GM06990 (cell line): ENCODE results near the gene PTPRO.
"Not testable (repeated sequence)": the region's sequence is repeated elsewhere in the genome, so short reads cannot be mapped to it uniquely, and the experiment has no call there.

Experiments
- DNase-seq: peaks from one replicate; pipeline ENCODE4 v3.0.0-alpha.2; 2011; ENCODE audit not compliant: insufficient read length; ENCODE audit errors: extremely low read depth
- H3K27me3 ChIP-seq: replicated peaks from 2 replicates; pipeline ENCODE4 v1.6.0; 2011; ENCODE audit warnings: low read length; ENCODE audit not compliant: control insufficient read depth, insufficient read depth
- H3K36me3 ChIP-seq: 2 replicates; pipeline ENCODE4 v1.5.1; 2011; ENCODE audit warnings: low read length; ENCODE audit not compliant: control insufficient read depth, insufficient read depth
- H3K4me3 ChIP-seq: replicated peaks from 2 replicates; pipeline ENCODE4 v1.5.1; 2011; ENCODE audit warnings: low read depth, mild to moderate bottlenecking, control low read depth, low read length
- CTCF ChIP-seq: IDR thresholded peaks from 2 replicates; pipeline ENCODE4 v1.5.1; 2011; ENCODE audit warnings: low read length, control low read depth, mild to moderate bottlenecking, inconsistent platforms; ENCODE audit not compliant: insufficient read depth, poor library complexity, severe bottlenecking

The PTPRO gene

GRCh38 chr12:15605881-15606590 is 283.7 kb downstream of the PTPRO start:
- Histone ChIP-seq H3K4me3 (no peak overlapping the region), H3K36me3 (no peaks in the 10 kb centered on the region), H3K27me3 (no peaks in the 10 kb centered on the region)
- TF ChIP-seq CTCF, result no peak
- DNase-seq, result no peak

DNA sequence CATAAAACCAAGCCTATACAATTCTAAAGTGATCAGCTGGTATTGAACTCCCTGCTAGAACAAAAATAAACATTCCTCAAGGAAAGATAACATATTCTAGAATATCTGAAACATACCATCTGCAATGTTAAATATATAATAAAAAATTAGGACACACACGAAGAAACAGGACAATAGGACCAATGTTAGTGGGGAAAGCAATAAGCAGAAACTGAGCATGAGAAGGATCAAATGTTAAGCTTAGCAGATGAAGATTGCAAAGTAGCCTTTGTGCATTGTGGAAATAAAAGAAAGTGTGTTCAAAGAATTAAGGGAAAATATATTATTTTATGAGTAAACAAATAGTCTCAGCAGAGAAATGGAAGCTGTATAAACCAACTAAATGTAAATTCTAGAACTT is 286.1 kb downstream of the PTPRO start:
- no peak for DNase-seq
- H3K36me3 ChIP-seq, result no peaks in the 10 kb centered on the region
- H3K4me3 ChIP-seq, result no peak overlapping the region
- no peaks in the 10 kb centered on the region for H3K27me3 ChIP-seq
- TF ChIP-seq CTCF, result no peak

DNA sequence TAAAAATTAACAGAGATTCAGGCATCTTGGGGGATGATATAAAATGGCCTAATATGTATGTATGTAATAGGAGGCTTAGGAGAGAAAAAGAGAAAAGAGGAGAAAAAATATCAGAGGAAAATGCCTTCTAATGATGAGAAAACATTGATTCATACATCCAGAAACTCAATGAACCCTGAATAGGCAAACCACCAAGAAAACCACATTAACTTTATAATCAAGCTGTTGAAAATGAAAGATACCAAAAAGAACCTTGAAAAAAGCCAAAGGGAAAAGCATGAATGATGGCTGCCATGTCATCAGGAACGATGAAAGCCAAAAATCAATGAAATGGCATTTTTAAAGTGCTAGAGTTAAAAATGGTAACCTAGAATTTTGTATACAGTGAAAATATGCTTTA is 286.6 kb downstream of the PTPRO start:
- TF ChIP-seq CTCF, result no peak
- no peak for DNase-seq
- Histone ChIP-seq H3K4me3 (no peak overlapping the region), H3K27me3 (no peaks in the 10 kb centered on the region), H3K36me3 (no peaks in the 10 kb centered on the region)

- DNase-seq, result no peak
- Histone ChIP-seq H3K36me3 (no peaks in the 10 kb centered on the region), H3K27me3 (no peaks in the 10 kb centered on the region), H3K4me3 (no peak overlapping the region)
- TF ChIP-seq CTCF, result no peak
Observed at GRCh38 chr12:15613981-15614380, 291.7 kb downstream of the PTPRO start.

GRCh38 chr12:15616495-15616894 is 294.2 kb downstream of the PTPRO start:
- not testable (repeated sequence) for H3K36me3 ChIP-seq, H3K4me3 ChIP-seq, H3K27me3 ChIP-seq, DNase-seq

- H3K27me3 ChIP-seq, result no peaks in the 10 kb centered on the region
- H3K36me3 ChIP-seq, result no peaks in the 10 kb centered on the region
- DNase-seq, result no peak
- no peak for TF ChIP-seq CTCF
- no peak overlapping the region for H3K4me3 ChIP-seq
Observed at GRCh38 chr12:15620741-15621539, 298.6 kb downstream of the PTPRO start.
